GM18907 (cell line): ENCODE results near the gene EMC9.

Source experiments
- ATAC-seq: cut with Tn5 transposase; IDR thresholded peaks from one replicate; pipeline ENCODE4 v1.9.1; 2021; ENCODE audit warnings: mild to moderate bottlenecking, moderate library complexity; ENCODE audit not compliant: unreplicated experiment

Gene EMC9

DNA sequence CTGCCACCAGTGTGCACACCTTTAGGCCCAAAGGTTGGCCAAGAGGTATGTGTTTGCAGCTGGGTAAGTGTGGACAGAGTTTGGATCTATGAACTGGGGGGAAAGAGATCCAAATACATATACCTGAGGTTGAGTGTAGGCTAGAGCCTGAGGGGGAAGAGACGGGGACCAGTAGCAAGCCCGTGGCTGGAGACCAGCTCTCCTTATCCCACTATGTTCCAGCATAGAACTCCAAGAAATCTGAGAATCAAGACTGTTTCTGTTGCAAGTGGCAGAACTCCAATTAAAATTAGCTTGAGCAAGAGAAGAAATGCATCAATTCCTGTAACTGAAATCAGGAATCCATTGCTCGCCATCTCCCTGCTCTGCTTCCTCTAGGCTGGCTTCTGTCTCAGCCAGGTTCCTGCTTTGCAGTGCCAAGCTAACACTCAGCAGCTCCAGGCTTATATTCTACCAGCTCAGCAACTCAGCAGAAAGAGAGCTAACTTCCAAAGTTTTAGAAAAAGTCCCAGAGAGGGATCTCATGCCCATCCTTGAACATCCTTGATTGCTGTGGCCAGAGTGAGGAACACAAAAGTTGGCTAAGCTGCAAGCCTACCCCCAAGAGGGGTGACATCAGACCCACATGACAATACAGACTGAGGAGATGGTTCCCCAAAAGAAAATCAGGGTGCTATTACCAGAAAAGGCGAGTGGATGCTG lies 48.7 kb downstream of the EMC9 start:
- ATAC-seq: no peak

- ATAC-seq: no peak
Measured at GRCh38 chr14:24092110-24092504, 49.3 kb downstream of the EMC9 start.

- no peak for ATAC-seq
Measured at GRCh38 chr14:24089890-24090289, 51.5 kb downstream of the EMC9 start.
